Measurements from ENCODE around the gene PLCB1.
"Not testable (repeated sequence)": the region's sequence is repeated elsewhere in the genome, so short reads cannot be mapped to it uniquely, and the experiment has no call there.

Gene PLCB1

GRCh38 chr20:8330319-8330784, 198.3 kb downstream of the PLCB1 start:
- no peak for DNase-seq (ENCODE audit: extremely low read depth in 1 of 2, low read depth in 1 of 2)

- DNase-seq (ENCODE audit: extremely low read depth in 1 of 2, low read depth in 1 of 2), result no peak
Measured at GRCh38 chr20:8330785-8331695, 199.0 kb downstream of the PLCB1 start.

DNA sequence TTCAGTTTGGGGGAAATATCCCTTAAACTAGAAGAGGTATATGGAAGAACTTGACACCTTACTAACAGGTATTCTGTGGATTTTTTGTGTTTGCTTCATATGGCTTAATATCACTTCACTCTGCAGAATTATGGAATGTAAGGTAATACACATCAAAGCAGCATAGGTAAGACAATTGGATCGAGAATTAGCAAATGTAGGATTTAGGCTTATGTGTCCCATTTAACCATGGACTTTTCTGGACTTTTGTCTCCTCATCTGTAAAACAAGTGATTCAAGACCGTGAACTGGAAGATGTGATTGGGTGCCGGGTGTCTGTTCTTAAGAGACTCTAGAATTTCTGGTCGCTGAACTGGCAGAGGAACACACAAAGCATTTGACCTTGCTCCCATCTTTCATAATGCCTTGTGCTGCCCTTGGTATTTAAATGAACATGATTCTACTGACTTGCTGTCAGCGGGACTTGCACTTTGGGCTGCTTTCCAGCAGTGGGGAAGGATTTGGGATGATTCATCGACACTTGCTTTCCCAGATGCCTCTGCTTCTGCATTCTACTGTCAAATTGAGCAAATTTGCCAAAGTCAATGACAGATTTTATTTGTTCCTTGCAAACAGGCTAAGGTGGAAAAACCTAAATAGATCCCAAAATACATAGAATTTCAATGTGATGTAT, 199.8 kb downstream of the PLCB1 start:
- no peak for DNase-seq (ENCODE audit: extremely low read depth in 1 of 2, low read depth in 1 of 2)

DNA sequence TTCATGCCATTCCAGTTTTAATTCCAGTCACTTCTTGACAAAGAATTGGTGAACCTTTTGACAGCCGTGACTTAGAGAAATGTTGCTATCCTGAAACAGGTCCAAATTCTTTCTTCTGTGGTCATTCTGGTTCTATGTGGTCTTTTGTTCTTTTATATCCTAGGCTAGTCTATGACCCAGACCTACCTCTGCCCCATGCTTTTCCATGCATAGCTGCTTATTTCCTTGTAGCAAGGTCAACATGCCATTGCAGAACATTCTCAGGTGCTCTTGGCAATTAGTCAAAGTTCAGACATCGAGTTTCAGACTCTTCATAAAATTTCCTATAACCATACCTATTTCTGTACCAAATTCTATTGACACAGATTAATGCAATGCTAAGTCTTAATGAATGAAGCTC, 202.6 kb downstream of the PLCB1 start:
- no peak for DNase-seq (ENCODE audit: extremely low read depth in 1 of 2, low read depth in 1 of 2)

- no peak for DNase-seq (ENCODE audit: extremely low read depth in 1 of 2, low read depth in 1 of 2)
Measured at GRCh38 chr20:8335059-8335458, 203.0 kb downstream of the PLCB1 start.

- no peak for DNase-seq (ENCODE audit: extremely low read depth in 1 of 2, low read depth in 1 of 2)
Measured at GRCh38 chr20:8335495-8336195, 203.6 kb downstream of the PLCB1 start.

DNA sequence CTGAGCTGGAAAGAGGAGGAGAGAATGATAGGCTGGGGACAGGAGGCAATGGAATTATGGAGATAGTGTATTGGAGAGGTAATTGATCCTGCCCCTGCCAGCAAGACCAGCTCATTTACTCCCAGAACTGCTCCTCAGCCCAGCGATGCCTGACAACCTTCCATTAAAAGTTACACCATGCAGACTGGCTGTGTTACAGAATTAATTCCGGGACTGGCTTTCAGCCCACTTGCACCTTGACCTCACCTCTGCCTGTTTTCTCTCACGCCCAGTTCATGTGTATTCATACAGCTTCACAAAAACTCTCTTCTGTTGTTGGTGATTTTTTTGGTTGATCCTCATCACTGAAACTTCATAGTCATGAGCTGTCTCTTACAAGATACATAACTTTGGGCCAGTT, 207.3 kb downstream of the PLCB1 start:
- DNase-seq (ENCODE audit: extremely low read depth in 1 of 2, low read depth in 1 of 2), result no peak

DNA sequence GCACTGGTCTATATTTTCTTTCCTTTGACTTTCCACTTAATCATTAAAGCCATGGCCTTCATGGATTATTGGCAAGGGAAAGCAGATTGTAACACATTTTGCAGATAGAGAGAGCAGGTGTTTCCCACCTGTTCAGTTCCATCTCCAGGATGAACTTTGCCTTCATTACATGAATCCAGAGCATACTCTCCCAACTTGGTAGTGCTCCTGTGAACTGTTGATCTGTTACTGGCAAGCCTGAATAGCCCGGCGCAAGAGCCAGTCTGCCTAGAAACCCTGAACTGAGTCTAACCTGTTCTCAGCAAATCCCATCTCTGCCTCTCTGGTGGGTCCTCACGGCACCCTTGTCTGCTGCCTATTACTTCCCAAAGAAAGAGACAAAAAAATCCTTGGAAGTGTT, 210.3 kb downstream of the PLCB1 start:
- DNase-seq (ENCODE audit: extremely low read depth in 1 of 2, low read depth in 1 of 2), result no peak

DNA sequence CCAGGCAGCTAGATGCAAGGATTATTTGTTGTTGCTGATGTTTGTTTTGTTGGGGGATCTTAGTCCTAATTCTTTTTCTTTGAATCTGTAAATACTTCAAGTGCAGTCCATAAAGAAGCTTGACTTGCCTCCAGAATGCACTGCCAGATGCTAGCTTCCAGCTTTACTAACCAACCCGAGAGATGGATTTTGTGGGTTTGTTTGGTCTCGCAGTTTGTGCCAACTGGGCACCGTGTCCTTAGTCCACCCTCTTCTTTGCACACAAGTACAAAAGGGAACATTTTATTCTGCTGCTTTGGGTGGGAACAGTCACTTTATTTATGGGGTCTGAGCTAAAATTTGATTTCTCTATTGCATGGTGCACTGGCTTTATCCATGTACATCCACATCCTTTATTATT, 212.0 kb downstream of the PLCB1 start:
- DNase-seq (ENCODE audit: extremely low read depth in 1 of 2, low read depth in 1 of 2), result no peak

DNA sequence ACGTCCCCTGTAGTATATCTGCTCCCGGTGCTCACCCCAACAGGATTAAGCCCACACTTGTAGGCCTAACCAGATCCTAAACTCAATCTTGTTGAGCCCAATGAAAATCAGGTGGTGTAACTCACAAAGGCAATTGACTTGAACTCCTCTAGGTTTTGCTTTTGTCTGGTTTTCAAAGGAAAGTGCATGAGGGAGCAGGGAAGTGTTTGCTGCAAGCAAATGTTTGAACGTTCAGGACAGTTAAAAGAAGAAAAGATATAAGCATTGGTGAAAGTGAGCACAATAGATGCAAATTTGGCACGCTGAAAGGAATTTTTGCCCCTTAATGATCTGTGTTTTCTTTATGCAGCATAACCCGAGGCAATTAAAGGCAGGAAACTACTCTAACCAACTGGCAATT, 212.6 kb downstream of the PLCB1 start:
- no peak for DNase-seq (ENCODE audit: extremely low read depth in 1 of 2, low read depth in 1 of 2)

DNA sequence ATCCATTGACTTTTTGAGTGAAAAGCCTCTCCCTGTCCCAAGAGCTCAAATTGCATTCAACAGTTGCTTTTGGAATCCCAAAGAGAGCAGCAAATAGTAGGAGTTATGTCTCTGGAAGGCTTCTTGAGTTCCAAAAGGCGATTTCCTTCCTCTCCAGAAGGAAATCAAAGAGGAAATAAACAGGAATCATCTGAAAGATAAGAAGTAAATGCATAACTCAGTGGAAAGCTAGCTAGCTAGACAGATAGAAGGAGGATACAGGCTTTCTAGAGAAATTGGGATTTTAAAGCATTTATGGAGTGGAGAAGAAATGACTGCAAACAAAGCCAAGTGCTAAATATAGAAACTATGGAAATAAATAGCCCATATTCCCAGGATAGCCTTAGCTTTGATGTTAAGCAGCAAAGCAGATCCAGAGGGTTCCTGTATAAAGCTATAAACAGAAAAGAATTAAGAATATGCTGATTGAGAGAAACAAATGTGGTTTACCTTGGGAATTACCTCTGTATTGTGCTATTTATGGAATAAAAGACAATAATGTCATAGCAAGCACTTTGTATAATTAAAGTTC, 214.7 kb downstream of the PLCB1 start:
- no peak for DNase-seq (ENCODE audit: extremely low read depth in 1 of 2, low read depth in 1 of 2)

DNA sequence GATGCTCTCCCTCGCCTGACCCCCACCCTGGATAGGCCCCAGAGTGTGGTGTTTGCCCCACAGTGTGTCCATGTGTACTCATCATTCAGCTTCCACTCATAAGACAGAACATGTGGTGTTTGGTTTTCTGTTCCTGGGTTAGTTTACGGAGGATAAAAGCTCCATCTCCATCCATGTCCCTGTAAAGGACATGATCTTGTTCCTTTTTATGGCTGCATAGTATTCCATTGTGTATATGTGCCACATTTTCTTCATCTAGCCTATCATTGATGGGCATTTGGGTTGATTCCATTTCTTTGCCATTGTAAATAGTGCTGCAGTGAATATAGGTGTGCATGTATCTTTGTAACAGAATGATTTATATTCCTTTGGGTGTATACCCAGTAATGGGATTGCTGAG, 218.2 kb downstream of the PLCB1 start:
- DNase-seq (ENCODE audit: extremely low read depth in 1 of 2, low read depth in 1 of 2), result not testable (repeated sequence)

GRCh38 chr20:8352486-8352885, 220.4 kb downstream of the PLCB1 start:
- no peak for DNase-seq (ENCODE audit: extremely low read depth in 1 of 2, low read depth in 1 of 2)

GRCh38 chr20:8353512-8353911, 221.4 kb downstream of the PLCB1 start:
- DNase-seq (ENCODE audit: extremely low read depth in 1 of 2, low read depth in 1 of 2), result no peak

GRCh38 chr20:8355453-8355852, 223.4 kb downstream of the PLCB1 start:
- no peak for DNase-seq (ENCODE audit: extremely low read depth in 1 of 2, low read depth in 1 of 2)

DNA sequence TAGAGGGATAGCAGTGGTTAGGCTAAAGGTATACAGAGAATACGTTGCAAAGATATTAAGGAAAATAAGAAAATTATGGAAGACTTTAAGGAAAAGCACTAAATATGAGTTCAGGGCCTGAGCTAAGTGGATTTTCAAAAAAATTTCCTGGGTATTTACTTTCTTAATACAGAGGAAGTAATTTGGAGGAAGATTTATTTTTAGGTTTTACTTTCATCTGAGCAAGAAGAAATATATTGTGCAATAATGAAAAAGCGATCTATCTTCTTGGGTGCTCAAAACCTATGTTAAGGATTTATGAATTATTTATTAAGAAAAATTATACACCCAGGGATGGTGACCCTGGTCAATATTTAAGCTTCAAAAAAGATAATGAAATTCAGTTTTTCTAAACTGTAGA, 224.7 kb downstream of the PLCB1 start:
- no peak for DNase-seq (ENCODE audit: extremely low read depth in 1 of 2, low read depth in 1 of 2)

DNA sequence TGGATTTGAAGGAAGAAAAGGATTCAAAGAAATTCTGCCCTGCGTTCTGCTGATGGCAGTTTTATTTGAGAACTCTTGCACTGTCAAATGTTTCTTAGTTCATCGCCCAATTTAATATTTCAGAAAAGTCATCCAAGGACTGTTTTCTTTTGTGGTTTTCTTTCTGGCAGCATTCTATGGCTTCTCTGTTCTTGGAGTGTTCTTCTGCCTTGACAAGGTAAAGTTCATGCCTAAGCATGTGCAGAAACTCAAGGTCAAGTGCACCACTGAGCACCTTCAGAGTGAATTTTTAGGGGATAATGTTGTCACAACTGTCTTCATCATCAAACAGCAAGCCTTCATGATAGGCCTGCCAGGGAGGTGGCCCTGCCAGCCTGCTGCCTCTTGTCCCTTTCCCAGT, 225.6 kb downstream of the PLCB1 start:
- no peak for DNase-seq (ENCODE audit: extremely low read depth in 1 of 2, low read depth in 1 of 2)

GRCh38 chr20:8360035-8360434, 228.0 kb downstream of the PLCB1 start:
- DNase-seq (ENCODE audit: extremely low read depth in 1 of 2, low read depth in 1 of 2), result no peak

DNA sequence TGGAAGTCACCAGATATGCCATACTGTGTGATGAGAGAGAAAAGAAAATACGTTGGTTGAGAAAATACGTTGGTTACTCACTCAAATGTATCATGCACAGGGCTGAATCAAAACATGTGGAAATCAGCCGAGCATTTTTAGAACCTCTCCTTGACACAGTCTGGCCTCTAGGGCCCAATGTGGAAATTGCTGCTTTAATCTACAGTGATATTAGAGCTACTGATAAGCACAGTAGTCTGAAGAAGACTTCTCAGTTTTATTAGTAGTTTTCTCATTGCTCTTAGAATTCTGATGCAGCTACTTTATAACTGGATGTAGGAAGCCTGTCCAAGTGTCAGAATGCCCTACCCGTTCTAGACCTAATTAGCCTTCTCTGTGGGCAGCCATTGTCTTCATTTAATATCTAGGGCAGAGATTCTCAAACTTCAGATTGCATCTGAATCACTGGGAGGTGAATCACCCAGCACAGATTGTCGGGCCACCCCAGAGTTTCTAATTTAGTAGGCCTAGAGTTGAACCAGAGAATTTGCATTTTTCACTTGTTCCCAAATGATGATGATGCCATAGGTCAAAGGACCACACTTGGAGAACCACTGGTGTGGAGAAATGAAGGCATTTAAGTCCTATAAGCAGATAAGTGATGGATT, 229.1 kb downstream of the PLCB1 start:
- no peak for DNase-seq (ENCODE audit: extremely low read depth in 1 of 2, low read depth in 1 of 2)

DNA sequence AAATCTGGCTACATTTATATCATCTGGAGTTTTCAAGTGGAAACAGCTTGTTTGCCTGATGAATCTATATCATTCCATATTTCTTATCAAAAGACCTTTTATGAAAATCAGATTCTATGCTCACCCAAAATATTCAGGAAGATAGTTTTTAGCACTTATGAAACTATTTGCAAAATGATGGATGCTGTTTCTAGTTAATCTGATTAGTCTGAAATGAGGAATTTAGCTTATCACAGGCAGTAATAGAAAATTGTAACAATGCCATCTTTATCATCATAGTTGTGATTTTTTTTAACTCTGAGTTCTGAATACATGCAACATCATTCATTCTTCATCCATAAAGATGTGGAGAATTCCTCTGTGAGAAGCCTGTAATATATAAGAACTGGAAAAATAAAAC, 229.7 kb downstream of the PLCB1 start:
- no peak for DNase-seq (ENCODE audit: extremely low read depth in 1 of 2, low read depth in 1 of 2)

GRCh38 chr20:8362457-8362856, 230.4 kb downstream of the PLCB1 start:
- DNase-seq (ENCODE audit: extremely low read depth in 1 of 2, low read depth in 1 of 2), result no peak
